Karpas-422 (cell line): Measurements from ENCODE around the gene ABCG1. TPM values are rescaled to one million over a fixed set of nuclear protein-coding genes. Genes with fewer than 3 reads are reported as not detected.

Experiments
- DNase-seq: peaks from one replicate; pipeline ENCODE4 v3.0.0-alpha.2; 2015
- H2AFZ ChIP-seq: fragments of 200-600 bp; sonication (generic); 2 replicates; pipeline ENCODE4 v1.6.1; 2014; ENCODE audit warnings: antibody characterized with exemption, low read length, mixed read lengths
- H3K27ac ChIP-seq: fragments of 200-600 bp; sonication (generic); 2 replicates; pipeline ENCODE4 v1.5.1; 2014; ENCODE audit warnings: mild to moderate bottlenecking, low read length, moderate library complexity
- H3K27me3 ChIP-seq: fragments of 200-600 bp; sonication (generic); 2 replicates; pipeline ENCODE4 v1.6.1; 2014; ENCODE audit warnings: low read length, mixed read lengths
- H3K36me3 ChIP-seq: fragments of 200-600 bp; sonication (generic); 2 replicates; pipeline ENCODE4 v1.6.1; 2014; ENCODE audit warnings: low read length, mixed read lengths; ENCODE audit not compliant: insufficient read depth
- H3K4me1 ChIP-seq: fragments of 200-600 bp; sonication (generic); 2 replicates; pipeline ENCODE4 v1.6.1; 2014; ENCODE audit warnings: mild to moderate bottlenecking, low read length, mixed read lengths
- H3K4me2 ChIP-seq: fragments of 200-600 bp; sonication (generic); 2 replicates; pipeline ENCODE4 v1.6.1; 2014; ENCODE audit warnings: low read length, low read depth, mild to moderate bottlenecking; ENCODE audit not compliant: poor library complexity, severe bottlenecking
- H3K4me3 ChIP-seq: fragments of 200-600 bp; sonication (generic); 2 replicates; pipeline ENCODE4 v1.5.1; 2014; ENCODE audit warnings: mild to moderate bottlenecking, antibody characterized with exemption, low read length, mixed read lengths
- H3K79me2 ChIP-seq: fragments of 200-600 bp; sonication (generic); 2 replicates; pipeline ENCODE4 v1.6.1; 2014; ENCODE audit warnings: mild to moderate bottlenecking, low read length, mixed read lengths
- H3K9ac ChIP-seq: fragments of 200-600 bp; sonication (generic); 2 replicates; pipeline ENCODE4 v1.6.0; 2014; ENCODE audit warnings: low read length
- H3K9me2 ChIP-seq: fragments of 200-600 bp; sonication (generic), shearing (Covaris generic); replicated peaks from 2 replicates; pipeline ENCODE4 v1.6.0; 2014; ENCODE audit warnings: mild to moderate bottlenecking, low read length, moderate library complexity; ENCODE audit not compliant: insufficient read depth
- H3K9me3 ChIP-seq: fragments of 300-700, 200-600 bp; sonication (generic); 2 replicates; pipeline ENCODE4 v1.6.1; 2014; ENCODE audit warnings: low read length, mixed read lengths
- H4K20me1 ChIP-seq: fragments of 200-600 bp; sonication (generic); 2 replicates; pipeline ENCODE4 v1.6.1; 2014; ENCODE audit warnings: mild to moderate bottlenecking, antibody characterized with exemption, low read length, low read depth; ENCODE audit not compliant: insufficient read depth
- total RNA-seq: library from RNA; depleted of rRNA; stranded (reverse); fragments of >200 nt; shearing (Covaris generic); gene quantifications from 2 replicates; pipeline ENCODE4 v1.2.3, GENCODE V29; 2014; ENCODE audit warnings: low replicate concordance

Gene ABCG1
- total RNA-seq, 1 experiment from 2014 or later: not detected

DNA sequence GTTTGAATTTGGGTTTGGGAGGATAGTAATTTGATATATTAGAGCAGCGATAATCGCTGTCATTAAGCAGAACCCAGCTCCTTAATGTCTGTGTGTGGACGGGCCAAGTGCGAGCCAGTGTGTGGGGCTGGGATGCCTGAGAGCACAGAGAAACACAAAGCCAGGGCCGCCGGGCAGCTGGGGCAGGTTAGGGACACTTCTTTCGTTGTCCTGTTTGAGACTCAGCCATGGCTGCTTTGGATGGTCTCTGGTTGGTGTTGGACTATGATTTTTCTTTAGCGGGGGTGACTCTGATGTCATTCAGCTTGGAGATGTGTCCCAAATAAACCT, 33.4 kb downstream of the ABCG1 start:
- no peak for DNase-seq
- Histone ChIP-seq H3K36me3 (no peaks in the 10 kb centered on the region), H3K4me2 (no peak overlapping the region), H3K9me3 (no peaks in the 10 kb centered on the region), H3K9me2 (no peaks in the 10 kb centered on the region), H2AFZ (no peak overlapping the region), H4K20me1 (no peaks in the 10 kb centered on the region), H3K79me2 (no peaks in the 10 kb centered on the region), H3K4me1 (peaks cover 7% of the 10 kb centered on the region), H3K4me3 (no peak overlapping the region), H3K9ac (no peak overlapping the region), H3K27ac (no peak overlapping the region), H3K27me3 (no peaks in the 10 kb centered on the region)

DNA sequence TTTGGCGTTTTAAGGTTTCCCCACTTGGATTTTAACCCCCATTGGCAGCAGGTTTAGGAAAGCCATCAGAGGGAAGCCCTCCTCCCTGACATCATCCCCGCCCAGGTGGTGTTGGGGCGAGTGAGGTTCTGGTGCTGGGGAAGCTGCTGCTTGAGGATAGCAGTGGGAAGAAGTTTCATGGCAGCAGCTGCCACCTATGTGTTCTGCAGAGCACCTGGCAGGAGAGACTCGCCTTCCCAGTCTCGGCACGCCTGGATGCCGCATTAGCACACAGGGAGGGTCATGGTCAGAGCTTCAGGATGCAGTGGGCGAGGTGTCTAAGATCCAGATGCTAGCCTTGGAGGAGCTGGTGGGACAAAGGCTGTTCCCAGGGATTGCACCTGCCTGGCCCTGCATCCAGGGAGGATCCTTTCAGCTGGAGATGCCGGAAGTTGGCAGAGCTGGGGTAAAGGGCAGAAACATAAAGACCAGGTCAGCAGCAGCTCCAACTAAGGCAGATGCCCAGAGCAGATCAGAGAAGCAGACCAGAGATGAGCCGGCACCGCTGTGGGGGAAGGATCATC, 33.9 kb downstream of the ABCG1 start:
- no peaks in the 10 kb centered on the region for H3K27me3 ChIP-seq
- H2AFZ ChIP-seq: no peak overlapping the region
- no peak overlapping the region for H3K4me2 ChIP-seq
- no peak overlapping the region for H3K4me3 ChIP-seq
- H3K4me1 ChIP-seq: peaks cover 7% of the 10 kb centered on the region
- no peaks in the 10 kb centered on the region for H3K9me3 ChIP-seq
- DNase-seq: no peak
- H3K27ac ChIP-seq: no peak overlapping the region
- no peak overlapping the region for H3K9ac ChIP-seq
- no peaks in the 10 kb centered on the region for H3K79me2 ChIP-seq
- no peaks in the 10 kb centered on the region for H4K20me1 ChIP-seq
- H3K36me3 ChIP-seq: no peaks in the 10 kb centered on the region
- no peaks in the 10 kb centered on the region for H3K9me2 ChIP-seq

DNA sequence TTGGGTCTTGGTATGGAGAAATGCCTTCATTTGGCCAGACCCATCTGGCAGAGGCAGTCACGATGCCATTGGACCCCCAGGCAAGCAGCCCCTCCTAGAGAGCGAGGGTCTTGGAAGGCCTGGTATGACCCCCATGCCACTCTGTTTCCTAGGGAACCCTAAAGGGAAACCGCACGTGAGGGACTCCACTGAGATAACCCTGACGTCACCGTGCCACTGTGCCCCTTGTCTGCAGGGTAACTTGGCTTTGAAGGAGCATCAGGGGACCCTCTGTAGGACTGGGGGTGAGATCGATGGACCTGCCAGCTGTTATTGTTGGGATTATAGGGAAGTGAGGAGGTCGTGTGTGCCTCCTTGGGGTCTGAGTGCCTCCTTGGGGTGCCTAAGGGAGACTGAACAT, 34.5 kb downstream of the ABCG1 start:
- no peak overlapping the region for H2AFZ ChIP-seq
- H3K79me2 ChIP-seq: no peaks in the 10 kb centered on the region
- no peaks in the 10 kb centered on the region for H3K36me3 ChIP-seq
- H3K4me2 ChIP-seq: no peak overlapping the region
- no peak for DNase-seq
- H3K9me2 ChIP-seq: no peaks in the 10 kb centered on the region
- no peaks in the 10 kb centered on the region for H4K20me1 ChIP-seq
- no peak overlapping the region for H3K27ac ChIP-seq
- no peaks in the 10 kb centered on the region for H3K27me3 ChIP-seq
- no peaks in the 10 kb centered on the region for H3K9me3 ChIP-seq
- H3K4me3 ChIP-seq: no peak overlapping the region
- H3K9ac ChIP-seq: no peak overlapping the region
- H3K4me1 ChIP-seq: peaks cover 7% of the 10 kb centered on the region

DNA sequence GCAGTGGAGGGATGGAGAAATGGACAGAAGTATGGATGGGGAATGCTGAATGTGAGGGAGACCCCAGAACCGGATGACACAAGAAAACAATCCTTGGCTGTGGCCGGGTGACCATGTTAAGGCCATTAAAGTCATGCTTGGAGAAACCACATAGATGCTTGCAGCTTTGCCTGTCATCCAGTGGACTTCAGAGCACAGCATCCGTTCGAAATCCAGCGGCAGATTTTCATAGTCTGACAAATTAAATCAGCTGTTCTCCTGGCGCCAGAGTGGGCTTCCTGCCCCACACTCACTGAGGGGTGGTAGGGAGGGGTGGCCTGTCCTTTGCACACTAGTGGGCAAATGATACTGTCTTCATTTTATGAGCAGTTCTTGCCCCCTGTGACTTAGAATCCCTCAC, 35.1 kb downstream of the ABCG1 start:
- H4K20me1 ChIP-seq: no peaks in the 10 kb centered on the region
- no peak overlapping the region for H2AFZ ChIP-seq
- no peak overlapping the region for H3K27ac ChIP-seq
- no peak overlapping the region for H3K4me3 ChIP-seq
- no peaks in the 10 kb centered on the region for H3K9me2 ChIP-seq
- H3K4me1 ChIP-seq: peaks cover 5% of the 10 kb centered on the region
- H3K79me2 ChIP-seq: no peaks in the 10 kb centered on the region
- H3K4me2 ChIP-seq: no peak overlapping the region
- H3K27me3 ChIP-seq: no peaks in the 10 kb centered on the region
- no peak overlapping the region for H3K9ac ChIP-seq
- no peak for DNase-seq
- H3K36me3 ChIP-seq: no peaks in the 10 kb centered on the region
- H3K9me3 ChIP-seq: no peaks in the 10 kb centered on the region

DNA sequence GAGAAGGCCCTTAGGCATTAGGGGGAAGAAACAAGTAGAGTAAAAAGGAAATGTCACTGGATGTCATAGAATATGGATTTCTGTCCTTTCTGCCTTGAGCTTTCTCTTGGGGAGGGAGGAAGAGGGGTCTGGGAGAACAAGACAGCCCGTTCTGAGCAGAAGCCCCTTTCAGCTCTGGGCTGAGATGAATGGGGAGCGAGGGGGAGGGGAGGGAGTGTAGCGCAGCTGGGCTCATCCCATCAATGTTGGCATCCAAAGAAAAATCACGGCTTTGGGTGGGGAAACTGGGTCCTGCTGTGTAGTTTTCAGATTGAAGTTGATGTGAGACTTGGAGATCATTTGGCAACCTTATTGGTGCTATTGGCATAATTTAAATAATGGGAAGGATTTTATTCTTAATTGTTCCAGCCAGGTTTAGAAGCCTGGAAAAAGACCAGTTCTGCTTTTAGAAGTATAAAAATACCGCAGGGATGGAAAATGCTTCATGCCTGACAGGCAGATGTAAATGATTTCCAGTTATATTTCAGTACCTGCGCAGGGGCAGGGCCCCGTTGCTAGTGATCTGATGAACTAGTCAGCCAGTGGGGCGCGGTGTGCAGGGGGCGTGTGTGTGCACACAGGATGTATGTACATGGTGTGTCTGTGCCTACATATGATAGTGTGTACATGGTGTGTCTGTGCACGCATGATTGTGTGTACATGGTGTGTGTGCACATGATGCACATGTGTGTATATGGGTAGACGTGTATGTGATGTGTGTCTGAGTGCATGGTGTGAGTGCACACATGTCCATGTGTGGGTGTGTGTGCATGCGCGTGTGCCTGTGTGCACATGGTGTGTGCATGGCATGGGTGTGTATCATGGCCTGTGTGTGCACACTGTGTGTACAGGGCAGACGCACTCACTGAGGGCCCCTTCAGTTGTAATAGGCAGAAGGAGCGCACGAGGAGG, 36.0 kb downstream of the ABCG1 start:
- no peak overlapping the region for H3K27ac ChIP-seq
- no peak overlapping the region for H3K4me2 ChIP-seq
- DNase-seq: no peak
- H3K4me1 ChIP-seq: no peaks in the 10 kb centered on the region
- H3K9me2 ChIP-seq: no peaks in the 10 kb centered on the region
- no peaks in the 10 kb centered on the region for H3K9me3 ChIP-seq
- H3K79me2 ChIP-seq: no peaks in the 10 kb centered on the region
- H4K20me1 ChIP-seq: no peaks in the 10 kb centered on the region
- no peak overlapping the region for H2AFZ ChIP-seq
- no peak overlapping the region for H3K4me3 ChIP-seq
- no peak overlapping the region for H3K9ac ChIP-seq
- H3K36me3 ChIP-seq: no peaks in the 10 kb centered on the region
- H3K27me3 ChIP-seq: no peaks in the 10 kb centered on the region

DNA sequence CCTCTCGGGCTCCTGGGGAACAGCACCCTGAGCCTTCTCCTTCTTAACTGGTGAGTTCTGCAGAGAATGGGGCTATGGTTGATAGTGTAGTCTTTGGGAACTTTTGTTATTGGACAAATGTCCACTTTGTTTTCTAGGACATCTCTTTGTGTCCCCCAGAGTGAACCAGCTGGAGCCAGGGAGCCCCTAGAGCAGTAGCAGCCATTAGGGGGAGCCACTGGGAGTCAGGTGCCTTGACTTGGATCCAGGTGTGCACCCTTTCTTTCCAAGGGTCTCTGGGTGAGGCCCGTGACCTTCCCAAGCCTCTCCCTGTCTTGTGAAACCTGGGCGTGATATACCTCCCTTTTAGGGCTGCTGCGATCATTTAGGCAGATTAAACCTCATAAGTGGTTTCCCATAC, 36.9 kb downstream of the ABCG1 start:
- H3K9ac ChIP-seq: no peak overlapping the region
- no peak overlapping the region for H3K27ac ChIP-seq
- H3K9me3 ChIP-seq: no peaks in the 10 kb centered on the region
- no peaks in the 10 kb centered on the region for H3K9me2 ChIP-seq
- H4K20me1 ChIP-seq: no peaks in the 10 kb centered on the region
- H3K4me3 ChIP-seq: no peak overlapping the region
- H3K27me3 ChIP-seq: no peaks in the 10 kb centered on the region
- H3K4me1 ChIP-seq: no peaks in the 10 kb centered on the region
- DNase-seq: no peak
- H3K79me2 ChIP-seq: no peaks in the 10 kb centered on the region
- H3K36me3 ChIP-seq: no peaks in the 10 kb centered on the region
- no peak overlapping the region for H3K4me2 ChIP-seq
- H2AFZ ChIP-seq: no peak overlapping the region

DNA sequence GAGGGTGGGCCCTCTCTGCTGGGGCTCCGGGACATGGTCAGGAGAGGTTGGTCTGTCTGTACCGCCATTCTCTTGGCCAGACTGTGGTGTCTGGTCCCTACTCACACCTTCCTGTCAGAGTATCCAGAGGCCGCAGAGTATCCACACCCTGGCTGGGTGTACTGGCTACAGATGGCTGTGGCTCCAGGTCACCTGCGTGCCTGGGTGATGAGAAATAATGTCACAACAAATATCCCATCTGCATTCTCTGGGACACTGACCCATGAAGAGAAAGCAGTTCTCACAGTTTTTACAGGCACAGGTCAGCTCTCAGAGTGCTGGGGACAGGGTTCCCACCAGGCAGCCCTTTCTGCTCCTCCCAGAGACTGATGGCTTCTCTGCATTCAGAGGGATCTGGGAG, 37.4 kb downstream of the ABCG1 start:
- no peaks in the 10 kb centered on the region for H3K36me3 ChIP-seq
- H3K9me3 ChIP-seq: no peaks in the 10 kb centered on the region
- no peak for DNase-seq
- H3K9me2 ChIP-seq: no peaks in the 10 kb centered on the region
- H3K4me1 ChIP-seq: no peaks in the 10 kb centered on the region
- no peaks in the 10 kb centered on the region for H3K27me3 ChIP-seq
- no peaks in the 10 kb centered on the region for H3K79me2 ChIP-seq
- no peak overlapping the region for H3K27ac ChIP-seq
- H3K4me2 ChIP-seq: no peak overlapping the region
- H4K20me1 ChIP-seq: no peaks in the 10 kb centered on the region
- no peak overlapping the region for H3K9ac ChIP-seq
- H2AFZ ChIP-seq: no peak overlapping the region
- no peak overlapping the region for H3K4me3 ChIP-seq

DNA sequence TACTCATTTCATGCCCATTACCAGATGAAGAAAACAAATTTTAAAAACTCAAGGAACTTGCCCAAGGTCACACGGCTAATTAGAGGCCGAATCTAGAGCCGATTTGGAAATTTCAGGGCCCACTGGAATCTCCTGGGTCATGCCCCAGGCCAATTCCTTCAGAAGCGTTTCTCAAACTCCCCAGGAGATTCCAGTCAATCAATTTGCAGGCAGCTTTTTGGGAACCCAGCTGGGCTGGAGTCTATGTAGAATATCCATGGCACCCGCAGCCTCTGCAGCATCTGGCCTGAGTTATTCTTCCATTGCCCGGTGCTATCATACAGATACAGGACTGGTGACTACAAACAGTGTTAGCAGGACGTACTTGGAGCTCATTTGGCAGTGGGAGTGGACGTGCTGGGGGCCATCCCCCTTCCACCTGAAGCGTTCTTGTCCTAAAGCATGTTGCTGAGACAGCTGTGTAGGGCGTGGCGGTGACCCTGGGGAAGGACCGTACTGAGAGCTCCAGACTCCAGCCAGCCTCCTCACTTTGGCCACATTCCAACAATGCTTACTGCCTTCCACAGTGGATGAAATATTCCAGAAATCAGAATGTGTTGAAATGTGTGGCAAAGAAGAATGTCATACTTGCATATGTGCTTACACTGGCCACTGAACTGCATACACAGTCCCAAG, 38.3 kb downstream of the ABCG1 start:
- H3K4me1 ChIP-seq: no peaks in the 10 kb centered on the region
- H4K20me1 ChIP-seq: no peaks in the 10 kb centered on the region
- H3K9me2 ChIP-seq: no peaks in the 10 kb centered on the region
- H3K9ac ChIP-seq: no peak overlapping the region
- no peak overlapping the region for H2AFZ ChIP-seq
- no peaks in the 10 kb centered on the region for H3K36me3 ChIP-seq
- no peak for DNase-seq
- no peaks in the 10 kb centered on the region for H3K9me3 ChIP-seq
- no peak overlapping the region for H3K27ac ChIP-seq
- H3K4me2 ChIP-seq: no peak overlapping the region
- H3K27me3 ChIP-seq: no peaks in the 10 kb centered on the region
- H3K79me2 ChIP-seq: no peaks in the 10 kb centered on the region
- H3K4me3 ChIP-seq: no peak overlapping the region
